ENCODE measurements around the gene ZBTB45. TPM values are rescaled to one million over a fixed set of nuclear protein-coding genes. Genes with fewer than 3 reads are reported as not detected.
A peak's percentile ranks its signal among the peaks of the same experiment; 100 is the strongest.

Gene ZBTB45
- total RNA-seq, 4 donors from 2014 or later = 0.88 to 17.8 (median 3.8) TPM

DNA sequence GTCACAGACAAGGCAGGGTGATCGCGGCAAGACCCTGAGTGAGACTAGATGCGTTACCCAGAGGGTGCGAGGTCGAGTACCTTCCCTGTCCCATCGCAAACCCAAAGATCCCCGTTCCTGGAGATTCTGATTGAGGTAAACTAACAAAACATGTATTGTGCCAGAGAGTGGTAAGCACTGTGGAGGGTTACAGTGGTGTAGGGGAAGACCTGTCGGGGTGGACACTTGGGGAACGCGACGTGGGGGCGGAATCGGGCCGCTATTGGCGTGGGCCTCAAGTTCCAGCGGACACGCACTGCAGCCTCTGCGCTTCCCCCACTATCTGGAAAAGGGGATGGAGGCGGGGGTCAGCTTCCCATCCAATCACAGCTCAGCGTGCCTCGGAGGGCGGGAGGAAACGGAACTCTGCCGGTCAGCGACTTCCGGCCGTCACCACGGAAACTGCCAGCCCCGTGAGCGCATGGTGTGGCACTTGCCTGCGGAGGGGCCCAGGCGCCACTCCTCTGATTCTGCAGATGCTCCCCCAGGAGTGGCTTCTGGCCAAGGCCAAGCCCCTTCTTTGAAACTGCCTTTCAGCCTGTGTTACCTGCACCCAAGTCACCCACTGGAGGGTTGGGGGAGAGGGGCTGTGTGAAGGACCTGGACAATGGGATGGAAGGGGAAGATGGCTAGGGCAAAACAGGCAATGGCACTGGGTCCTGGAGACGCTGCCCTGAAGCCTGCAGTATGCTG is 39.8 kb upstream of the ZBTB45 start:
- intact Hi-C loops (cut with DNase I; ENCODE audit: low total_unique reads) = no loop called here
- H3K4me1 ChIP-seq = peaks cover 4 to 30% of the 10 kb centered on the region in 2 donors

DNA sequence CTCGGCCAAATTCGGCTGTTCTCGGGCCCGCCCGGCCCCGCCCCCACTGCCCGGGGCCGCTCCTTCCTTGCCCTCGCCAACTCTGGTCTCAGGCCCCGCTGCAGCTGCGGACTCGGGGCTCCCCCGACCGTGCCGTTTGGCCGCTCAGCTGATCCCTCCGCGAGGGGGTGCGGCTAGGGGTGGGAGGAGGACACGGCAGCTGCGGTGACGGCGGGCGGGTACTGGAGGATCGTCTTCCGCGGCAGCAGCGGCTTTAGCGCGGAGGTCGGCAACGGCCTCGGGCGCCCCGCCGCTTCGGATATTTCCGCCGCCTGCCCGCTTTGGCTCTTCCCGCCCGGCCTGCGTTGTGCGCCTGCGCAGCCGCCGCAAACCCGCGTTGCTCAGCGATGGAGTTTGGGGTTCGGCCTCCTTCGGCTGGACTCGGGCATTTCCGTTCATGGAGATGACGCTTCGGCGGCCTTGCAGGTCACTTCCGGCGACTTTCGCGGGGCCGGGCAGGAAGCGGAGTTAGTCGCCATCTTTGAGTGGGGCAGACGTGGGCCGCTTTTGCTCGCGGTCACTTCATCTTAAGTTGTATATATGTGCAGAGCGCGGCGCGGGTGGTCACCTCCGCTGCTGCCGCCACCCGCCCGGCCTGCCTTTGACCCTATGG is 39.1 kb upstream of the ZBTB45 start:
- H3K27ac ChIP-seq = peak overlapping the region; percentile 99
- intact Hi-C loops (cut with DNase I; ENCODE audit: low total_unique reads) = no loop called here

More for the DNA sequence above, 39.8 kb upstream of the ZBTB45 start:
- TF ChIP-seq POLR2A (IDR thresholded peaks at IDR 0.05) = peak in 1 of 2 donors; percentile 71
- TF ChIP-seq, protein P1, sequence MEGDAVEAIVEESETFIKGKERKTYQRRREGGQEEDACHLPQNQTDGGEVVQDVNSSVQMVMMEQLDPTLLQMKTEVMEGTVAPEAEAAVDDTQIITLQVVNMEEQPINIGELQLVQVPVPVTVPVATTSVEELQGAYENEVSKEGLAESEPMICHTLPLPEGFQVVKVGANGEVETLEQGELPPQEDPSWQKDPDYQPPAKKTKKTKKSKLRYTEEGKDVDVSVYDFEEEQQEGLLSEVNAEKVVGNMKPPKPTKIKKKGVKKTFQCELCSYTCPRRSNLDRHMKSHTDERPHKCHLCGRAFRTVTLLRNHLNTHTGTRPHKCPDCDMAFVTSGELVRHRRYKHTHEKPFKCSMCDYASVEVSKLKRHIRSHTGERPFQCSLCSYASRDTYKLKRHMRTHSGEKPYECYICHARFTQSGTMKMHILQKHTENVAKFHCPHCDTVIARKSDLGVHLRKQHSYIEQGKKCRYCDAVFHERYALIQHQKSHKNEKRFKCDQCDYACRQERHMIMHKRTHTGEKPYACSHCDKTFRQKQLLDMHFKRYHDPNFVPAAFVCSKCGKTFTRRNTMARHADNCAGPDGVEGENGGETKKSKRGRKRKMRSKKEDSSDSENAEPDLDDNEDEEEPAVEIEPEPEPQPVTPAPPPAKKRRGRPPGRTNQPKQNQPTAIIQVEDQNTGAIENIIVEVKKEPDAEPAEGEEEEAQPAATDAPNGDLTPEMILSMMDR (IDR thresholded peaks at IDR 0.05) = no peak
- H3K4me3 ChIP-seq = peak overlapping the region; percentile 86 to 87
- peak; percentile 90 to 91 for DNase-seq
- H3K27ac ChIP-seq = peak overlapping the region; percentile 99
- no peaks in the 10 kb centered on the region for H3K36me3 ChIP-seq
- no peaks in the 10 kb centered on the region for H3K9me3 ChIP-seq
- no peaks in the 10 kb centered on the region for H3K27me3 ChIP-seq

DNA sequence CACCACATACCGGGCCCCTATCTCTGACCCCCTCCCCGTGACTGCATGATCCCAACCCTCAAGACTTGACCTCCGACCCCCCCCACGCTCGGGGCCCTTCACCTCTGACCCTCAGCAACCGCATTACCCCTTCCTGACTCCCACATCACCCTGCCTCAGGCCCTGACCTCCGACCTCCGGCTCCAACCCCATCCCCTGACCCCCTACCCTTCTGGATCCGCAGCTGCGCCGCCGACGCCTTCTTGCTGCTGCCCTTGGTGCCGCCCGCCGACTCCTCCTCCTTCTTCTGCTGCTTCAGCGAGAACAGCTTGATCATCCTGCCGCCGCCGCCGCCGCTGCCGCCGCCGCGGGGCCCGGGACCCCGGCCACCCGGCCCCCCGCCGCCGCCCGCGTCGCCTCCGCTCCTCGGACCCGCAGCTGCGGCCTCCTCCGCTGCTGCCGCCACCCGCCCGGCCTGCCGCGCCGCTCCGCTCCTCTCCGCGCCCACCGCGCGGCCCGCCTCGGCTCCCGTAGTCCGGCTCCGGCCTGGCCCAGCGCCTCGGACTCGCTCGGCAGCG is 38.5 kb upstream of the ZBTB45 start, which contains the start of gene UBE2M:
TSS of gene UBE2M (minus strand) at position 546 of the 557 bp plus-strand sequence. CDS start at position 316, 230 bp downstream.
- no peaks in the 10 kb centered on the region for H3K27me3 ChIP-seq
- DNase-seq = peak; percentile 68 to 70
- no peaks in the 10 kb centered on the region for H3K9me3 ChIP-seq
- H3K36me3 ChIP-seq = no peaks in the 10 kb centered on the region
- peak in 1 of 2 donors; percentile 24 for TF ChIP-seq POLR2A (IDR thresholded peaks at IDR 0.05)
- TF ChIP-seq, protein P1 (IDR thresholded peaks at IDR 0.05) = no peak
- peak within 1 kb of the TSS; percentile 86 to 87 for H3K4me3 ChIP-seq
- H3K4me1 ChIP-seq = peaks cover 11 to 26% of the 10 kb centered on the region in 2 donors
- intact Hi-C loops (cut with DNase I; ENCODE audit: low total_unique reads) = no loop called here
- peak within 1 kb of the TSS; percentile 99 for H3K27ac ChIP-seq

More for the DNA sequence above, 39.1 kb upstream of the ZBTB45 start:
- no peaks in the 10 kb centered on the region for H3K36me3 ChIP-seq
- peak overlapping the region; percentile 86 to 87 for H3K4me3 ChIP-seq
- no peaks in the 10 kb centered on the region for H3K9me3 ChIP-seq
- DNase-seq = peak; percentile 99 to 100
- H3K4me1 ChIP-seq = peaks cover 8 to 30% of the 10 kb centered on the region in 2 donors
- TF ChIP-seq, protein P1 (IDR thresholded peaks at IDR 0.05) = peak in 1 of 4 experiments; percentile 25
- TF ChIP-seq POLR2A (IDR thresholded peaks at IDR 0.05) = peak in 1 of 2 donors; percentile 83
- no peaks in the 10 kb centered on the region for H3K27me3 ChIP-seq

DNA sequence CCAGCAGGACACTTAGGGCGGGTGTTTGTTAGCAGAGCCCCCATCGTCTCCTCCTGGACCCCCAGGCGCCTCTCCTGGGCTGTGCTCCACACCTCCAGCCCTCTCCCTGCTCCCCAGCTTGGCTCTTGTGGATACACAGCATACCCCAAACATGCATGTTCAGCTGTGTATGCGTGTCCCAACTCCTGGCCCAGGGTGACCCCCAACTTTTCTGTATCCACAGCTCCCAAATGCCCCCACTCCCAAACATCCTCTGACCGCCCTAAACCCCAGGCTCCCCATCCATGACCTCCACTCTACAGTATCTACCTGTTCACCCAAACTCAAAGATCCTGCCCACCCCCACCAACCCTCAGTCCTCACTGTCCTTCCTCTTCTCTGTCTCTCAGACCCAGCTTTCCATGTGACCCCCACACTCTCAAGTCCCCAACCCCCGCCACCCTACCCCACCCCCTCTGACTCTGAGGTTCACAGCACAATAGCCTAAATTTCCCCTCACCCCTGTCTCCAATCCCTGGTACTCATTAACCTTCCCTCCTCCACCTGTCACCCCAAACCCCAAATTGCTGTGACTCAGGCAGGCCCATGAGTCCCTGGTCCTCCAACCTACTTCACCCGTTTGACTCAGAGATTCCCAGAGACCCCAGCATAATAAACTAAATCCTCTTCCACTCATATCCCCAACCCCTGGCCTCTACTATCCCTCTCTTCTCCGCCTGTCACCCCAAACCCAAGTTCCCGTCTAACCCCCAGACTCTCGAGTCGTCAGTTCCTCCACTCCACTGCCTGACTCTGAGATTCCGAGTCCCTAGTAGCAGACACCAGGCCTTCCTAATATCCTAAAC is 37.8 kb upstream of the ZBTB45 start:
- Histone ChIP-seq H3K4me1 (peaks cover 11 to 19% of the 10 kb centered on the region in 2 donors), H3K9me3 (no peaks in the 10 kb centered on the region), H3K27me3 (no peaks in the 10 kb centered on the region), H3K27ac (peak overlapping the region; percentile 99), H3K36me3 (no peaks in the 10 kb centered on the region), H3K4me3 (peak overlapping the region; percentile 86 to 87)
- no peak for TF ChIP-seq POLR2A (IDR thresholded peaks at IDR 0.05)
- TF ChIP-seq, protein P1 (IDR thresholded peaks at IDR 0.05) = no peak
- peak in 1 of 2 donors; percentile 24 for DNase-seq
- intact Hi-C loops (cut with DNase I; ENCODE audit: low total_unique reads) = no loop called here

Data from uterus (tissue), 4 donors.